GM18909 (cell line): ENCODE results near the gene AMT.
A peak's percentile ranks its signal among the peaks of the same experiment; 100 is the strongest.

Source experiments
- ATAC-seq: cut with Tn5 transposase; IDR thresholded peaks from one replicate; pipeline ENCODE4 v1.9.1; 2021; ENCODE audit warnings: mild to moderate bottlenecking; ENCODE audit not compliant: unreplicated experiment, poor library complexity

The AMT gene

GRCh38 chr3:49422379-49423248 is at the start of gene AMT:
TSS of gene AMT (minus strand) at chr3:49422473. CDS start at chr3:49422450, 23 bp downstream.
- no peak for ATAC-seq

DNA sequence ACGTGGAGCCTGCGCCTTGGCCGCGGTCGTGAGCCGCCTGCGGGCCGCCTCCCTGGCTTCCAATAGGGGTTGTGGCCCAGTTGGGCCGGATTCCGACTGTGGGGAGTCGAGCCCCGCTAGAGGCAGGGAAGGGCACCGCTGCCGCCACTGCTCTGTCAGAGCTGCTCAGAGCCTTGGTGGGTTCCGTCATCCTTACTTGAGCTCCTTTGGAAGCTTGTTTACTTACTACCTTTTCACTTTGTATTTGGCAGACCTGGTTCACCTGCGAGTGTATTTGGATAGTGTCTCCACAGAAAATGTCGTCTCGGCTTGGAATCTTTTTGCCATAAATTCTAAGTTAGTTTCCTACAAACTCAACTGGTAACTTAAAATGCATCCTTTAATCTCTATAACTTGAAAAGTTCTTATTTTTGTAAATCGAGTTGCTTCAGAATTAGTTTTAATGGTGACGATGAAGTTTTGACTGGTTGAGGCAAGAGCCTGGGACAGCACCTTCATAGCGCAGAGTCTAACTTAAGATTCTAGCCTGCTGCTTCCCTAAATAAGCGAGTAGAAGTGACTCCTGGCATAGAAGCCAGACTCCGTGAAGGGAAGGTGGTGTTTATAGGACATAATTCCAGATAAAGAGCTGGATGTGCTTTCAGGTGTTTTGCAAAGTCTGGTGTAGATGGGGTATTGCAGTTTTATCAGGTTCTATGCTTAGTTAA is 48.6 kb upstream of the AMT start:
- peak; percentile 17 for ATAC-seq

- ATAC-seq = peak; percentile 89
Observed at GRCh38 chr3:49469936-49470713, 47.9 kb upstream of the AMT start, which contains the start of gene DAG1. TSS of gene DAG1 (plus strand) at chr3:49470267. CDS start at chr3:49510535, 40,268 bp downstream.

- no peak for ATAC-seq
Observed at GRCh38 chr3:49469037-49469935, 47.0 kb upstream of the AMT start.

GRCh38 chr3:49466085-49466484 is 43.8 kb upstream of the AMT start:
- ATAC-seq = no peak

DNA sequence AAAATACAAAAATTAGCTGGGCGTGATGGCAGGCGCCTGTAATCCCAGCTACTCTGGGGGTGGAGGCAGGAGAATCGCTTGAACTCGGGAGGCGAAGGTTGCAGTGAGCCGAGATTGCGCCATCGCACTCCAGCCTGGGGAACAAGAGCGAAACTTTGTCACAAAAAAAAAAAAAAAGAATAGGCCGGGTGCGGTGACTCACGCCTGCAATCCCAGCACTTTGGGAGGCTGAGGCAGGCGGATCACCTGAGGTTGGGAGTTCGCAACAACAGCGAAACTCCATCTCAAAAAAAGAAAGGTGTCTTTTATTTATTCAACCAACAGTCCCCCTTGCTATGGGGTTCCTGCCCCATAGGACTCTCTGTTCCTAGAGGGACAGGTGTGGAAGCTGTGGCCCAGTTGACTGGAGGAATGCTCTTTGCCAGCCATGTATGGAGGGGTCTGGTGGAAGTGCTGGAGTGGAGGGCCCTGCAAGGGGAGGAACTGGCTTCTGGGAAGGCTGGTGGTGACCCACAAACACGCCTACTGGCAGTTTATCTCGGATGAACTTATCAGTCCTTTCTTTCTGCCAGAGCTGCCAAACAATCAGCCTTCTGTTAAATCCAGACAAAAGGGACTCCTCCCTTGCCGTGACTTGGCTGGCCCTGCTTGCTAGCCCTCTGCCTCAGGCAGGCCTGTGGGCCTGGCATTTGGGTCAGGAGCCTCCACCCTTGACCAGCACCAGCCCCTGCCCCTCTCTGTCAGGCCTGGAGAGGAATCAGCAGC is 43.2 kb upstream of the AMT start:
- no peak for ATAC-seq

GRCh38 chr3:49462222-49462621 is 39.9 kb upstream of the AMT start:
- ATAC-seq = no peak

DNA sequence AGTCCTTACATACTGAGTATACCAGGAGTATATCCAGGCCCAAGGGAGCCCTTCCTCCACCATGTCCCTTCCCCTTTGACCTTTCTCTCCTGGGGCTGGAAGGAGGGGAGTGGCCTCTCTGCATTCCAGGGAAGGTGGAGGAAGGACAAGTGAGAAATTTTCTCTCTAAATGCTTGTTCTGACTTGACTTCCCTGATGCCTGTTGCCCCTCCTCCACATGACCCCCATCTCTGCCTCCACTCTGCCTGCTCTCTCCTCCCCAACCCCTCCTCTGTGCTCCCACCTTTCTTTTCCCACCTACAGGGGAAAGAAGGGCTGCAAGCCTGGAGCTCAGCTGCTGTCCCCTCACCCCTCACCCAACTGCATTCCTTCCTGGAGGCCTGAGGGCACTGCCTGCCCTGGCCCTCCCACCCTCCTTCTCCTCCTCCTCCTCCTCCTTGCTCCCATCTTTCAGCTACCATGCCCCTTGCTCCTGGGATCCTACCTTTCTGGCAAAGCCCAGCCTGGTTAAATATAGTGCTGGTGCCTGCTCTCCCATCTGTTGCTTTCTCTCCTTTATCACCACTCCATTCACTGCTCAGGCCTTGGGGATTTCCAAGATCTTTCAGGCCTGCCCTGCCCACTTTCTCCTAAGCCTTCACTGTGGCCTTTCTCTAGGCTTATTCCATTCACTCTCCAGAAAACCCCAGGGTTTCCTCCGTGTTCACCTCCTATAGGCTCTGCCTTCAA is 39.3 kb upstream of the AMT start:
- ATAC-seq = no peak

DNA sequence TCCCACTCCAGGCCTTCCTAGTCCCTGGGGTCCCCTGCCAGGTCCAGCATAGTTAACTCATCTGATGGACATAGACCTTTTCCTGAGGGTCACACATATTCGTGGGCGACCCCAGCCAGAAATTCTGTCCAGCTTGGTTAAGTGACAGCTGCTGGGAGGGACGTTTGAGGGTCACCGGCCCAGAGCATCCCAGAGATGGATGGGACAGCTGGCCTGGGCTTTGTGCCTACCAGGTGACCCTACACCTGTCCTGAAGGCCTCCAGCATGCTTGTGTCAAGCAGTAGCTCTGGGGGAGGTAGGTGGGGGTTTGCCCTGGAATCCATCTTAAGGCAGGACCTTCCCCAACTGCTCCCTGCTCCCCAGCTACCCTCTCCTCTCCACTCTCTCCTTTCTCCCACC is 38.7 kb upstream of the AMT start:
- ATAC-seq = no peak

GRCh38 chr3:49460188-49460890 is 38.1 kb upstream of the AMT start:
- ATAC-seq = no peak

DNA sequence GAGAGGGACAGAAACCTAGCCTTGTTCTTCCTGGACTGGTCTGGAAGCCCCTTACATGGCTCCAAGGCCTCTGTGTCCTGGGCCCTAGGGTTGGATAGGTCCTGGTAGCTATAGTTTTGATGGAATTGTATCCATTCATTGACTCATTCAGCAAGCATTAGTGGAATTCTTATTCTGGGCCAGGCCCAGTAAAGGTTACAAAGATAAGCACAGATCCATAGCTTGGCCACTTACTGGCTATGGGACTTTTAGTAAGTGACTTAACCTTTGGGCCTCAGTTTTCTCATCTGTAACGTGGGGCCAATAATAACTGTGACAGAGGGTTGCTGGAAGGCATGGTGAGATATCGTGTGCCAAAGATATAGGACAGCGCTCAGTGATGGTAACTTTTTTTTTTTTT is 34.2 kb upstream of the AMT start:
- no peak for ATAC-seq

DNA sequence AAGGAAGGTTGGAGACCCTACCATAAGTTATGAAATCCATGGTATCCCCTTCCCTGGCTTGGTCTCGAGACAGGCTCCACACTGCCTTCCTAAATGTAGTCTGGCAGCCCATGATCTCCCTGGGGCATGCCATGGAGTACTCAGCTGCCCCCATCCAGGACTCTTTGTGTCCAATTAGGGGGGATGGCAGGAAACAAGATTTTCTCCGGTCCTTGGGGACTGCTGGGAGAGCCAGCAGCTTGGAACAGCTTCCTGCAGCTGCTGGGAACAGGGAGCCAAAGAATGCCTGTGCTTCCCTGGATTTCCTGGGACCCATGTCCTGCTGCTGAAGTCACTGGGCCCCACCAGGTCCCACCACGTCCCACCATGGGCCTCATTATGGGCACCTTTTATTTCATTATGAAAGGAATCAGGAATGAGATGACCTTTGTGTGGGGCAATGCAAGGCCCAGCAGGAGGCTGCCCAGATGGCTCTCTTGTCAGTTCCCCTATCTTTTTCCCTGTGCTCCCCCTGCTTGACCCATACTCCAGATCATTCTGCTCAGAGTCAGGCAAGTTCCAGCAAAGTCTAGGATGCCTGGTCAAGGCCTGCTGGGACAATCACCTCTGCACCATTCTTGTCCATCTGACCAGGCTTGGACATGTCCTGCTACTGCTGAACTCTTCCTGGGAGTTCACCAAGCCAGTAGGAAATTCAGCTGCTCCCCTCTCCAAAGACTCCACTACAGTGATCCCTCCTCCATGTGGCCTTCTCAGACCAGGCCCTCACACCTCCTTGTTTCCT is 32.8 kb upstream of the AMT start:
- ATAC-seq = no peak

GRCh38 chr3:49454458-49454857 is 32.2 kb upstream of the AMT start:
- ATAC-seq = no peak

DNA sequence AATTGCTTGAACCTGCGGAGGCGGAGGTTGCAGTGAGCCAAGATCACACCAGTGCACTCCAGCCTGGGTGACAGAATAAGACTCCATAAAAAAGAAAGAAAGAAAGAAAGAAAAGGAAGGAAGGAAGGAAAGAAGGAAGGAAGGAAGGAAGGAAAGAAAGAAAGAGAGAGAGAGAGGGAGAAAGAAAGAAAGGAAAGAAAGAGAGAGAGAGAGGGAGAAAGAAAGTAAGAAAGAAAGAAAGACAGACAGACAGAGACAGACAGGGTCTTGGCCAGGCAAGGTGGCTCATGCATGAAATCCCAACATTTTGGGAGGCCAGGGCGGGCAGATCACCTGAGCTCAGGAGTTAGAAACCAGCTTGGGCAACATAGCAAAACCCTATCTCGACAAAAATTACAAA is 31.3 kb upstream of the AMT start:
- no peak for ATAC-seq

DNA sequence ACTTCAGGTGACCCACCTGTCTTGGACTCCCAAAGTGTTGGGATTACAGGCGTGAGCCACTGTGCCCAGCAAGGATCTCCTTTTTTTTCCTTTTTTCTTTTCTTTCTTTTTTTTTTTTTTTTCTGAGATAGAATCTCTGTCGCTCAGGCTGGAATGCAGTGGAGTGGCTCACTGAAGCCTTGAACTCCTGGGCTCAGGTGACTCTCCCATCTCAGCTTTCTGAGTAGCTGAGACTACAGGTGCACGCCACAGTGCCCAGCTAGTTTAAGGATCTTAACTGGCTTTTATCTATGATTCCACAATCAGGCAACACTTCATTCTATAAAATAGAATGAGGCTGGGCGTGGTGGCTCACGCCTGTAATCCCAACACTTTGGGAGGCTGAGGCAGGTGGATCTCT is 23.1 kb upstream of the AMT start:
- ATAC-seq = no peak

- no peak for ATAC-seq
Observed at GRCh38 chr3:49434731-49435130, 12.5 kb upstream of the AMT start.

GRCh38 chr3:49428752-49429080 is 6.4 kb upstream of the AMT start:
- no peak for ATAC-seq
